Spleen (tissue), 11 donors: ENCODE results near the gene ADARB2. TPM values are rescaled to one million over a fixed set of nuclear protein-coding genes. Genes with fewer than 3 reads are reported as not detected.

ENCODE experiments used
- DNase-seq: peaks from one replicate; pipeline ENCODE4 v3.0.0-alpha.2; 2020
- H3K27ac ChIP-seq, 8 donors: fragments of 200-600 bp; sonication (generic) in 7 of 8; 1 replicate in 4 of 8; 2 replicates in 4 of 8; pipeline versions ENCODE4 v1.5.0 to v1.8.0; 2016 to 2021; ENCODE audit warnings: inconsistent platforms in 4 of 8, mild to moderate bottlenecking in 4 of 8, moderate library complexity in 1 of 8
- H3K27me3 ChIP-seq, 7 donors: fragments of 200-600 bp; sonication (generic) in 6 of 7; replicated peaks in 1 of 7; 1 replicate in 4 of 7; 2 replicates in 3 of 7; pipeline versions ENCODE4 v1.5.0 to v1.8.0; 2016 to 2021; ENCODE audit warnings: inconsistent platforms in 3 of 7, mild to moderate bottlenecking in 1 of 7
- H3K36me3 ChIP-seq, 6 donors: fragments of 200-600 bp; sonication (generic) in 5 of 6; 1 replicate in 4 of 6; 2 replicates in 2 of 6; pipeline versions ENCODE4 v1.5.0 to v1.8.0; 2016 to 2021; ENCODE audit warnings: inconsistent platforms in 2 of 6
- H3K4me1 ChIP-seq, 6 donors: fragments of 200-600 bp; sonication (generic) in 5 of 6; 1 replicate in 3 of 6; 2 replicates in 3 of 6; pipeline versions ENCODE4 v1.5.0 to v1.8.0; 2016 to 2021; ENCODE audit warnings: inconsistent platforms in 3 of 6
- H3K4me3 ChIP-seq, 8 donors: fragments of 200-600 bp; sonication (generic) in 7 of 8; 1 replicate in 4 of 8; 2 replicates in 4 of 8; pipeline versions ENCODE4 v1.5.0 to v1.8.0; 2016 to 2021; ENCODE audit warnings: inconsistent platforms in 4 of 8, mild to moderate bottlenecking in 4 of 8, moderate library complexity in 2 of 8
- H3K9me3 ChIP-seq, 8 donors: fragments of 200-600 bp; sonication (generic) in 7 of 8; 1 replicate in 4 of 8; 2 replicates in 4 of 8; pipeline versions ENCODE4 v1.5.0 to v1.8.0; 2016 to 2021; ENCODE audit warnings: inconsistent platforms in 4 of 8
- CTCF ChIP-seq, 11 experiments: fragments of 200-600 bp in 7 of 11; fragments of 450-650 bp in 4 of 11; sonication (generic) in 4 of 11; IDR thresholded peaks in 8 of 11; conservative IDR thresholded peaks in 3 of 11; 1 replicate in 7 of 11; 2 replicates in 4 of 11; pipeline versions ENCODE4 v1.4.0 to v1.8.0; 2016 to 2021; ENCODE audit warnings: antibody characterized with exemption in 11 of 11, inconsistent platforms in 4 of 11, mild to moderate bottlenecking in 1 of 11
- POLR2A ChIP-seq, 3 donors: fragments of 450-650 bp; IDR thresholded peaks; one replicate each; pipeline ENCODE4 v1.5.1; 2017; ENCODE audit warnings: antibody characterized with exemption in 3 of 3, mild to moderate bottlenecking in 1 of 3
- POLR2AphosphoS5 ChIP-seq, 3 donors: sonication (generic); formaldehyde crosslinking; IDR thresholded peaks; one replicate each; pipeline ENCODE4 v1.5.1; 2017; ENCODE audit warnings: antibody characterized with exemption in 3 of 3
- WGBS, 5 donors: extraction: QIAGEN DNeasy Blood & Tissue Kit in 3 of 5; methylation state at CpG; one replicate each; pipeline versions ENCODE4 v1.1.5 to v1.1.7; 2013 to 2018; 5-methylcytosine and 5-hydroxymethylcytosine counted together
- intact Hi-C: fragments of 100-400 bp; cut with DNase I; formaldehyde crosslinking; loops from one replicate; pipeline ENCODE4 v1.15.0; 2023; ENCODE audit warnings: low total_unique reads
- polyA plus RNA-seq, 3 donors: library from polyadenylated mRNA; stranded (reverse); fragments of 200-250 nt; gene quantifications; one replicate each; pipeline ENCODE4 v1.2.1, GENCODE V29; 2013
- total RNA-seq, 7 donors: library from RNA; depleted of rRNA in 3 of 7; stranded (reverse); fragments of >200 nt in 3 of 7; fragmentation: NEBNext Ultra II Directional in 4 of 7; extraction: Animal tissue kit (Norgen Biotek cat#: 25700) in 4 of 7; gene quantifications; one replicate each; pipeline versions ENCODE4 v1.1.0 to v1.2.1, GENCODE V29; 2016 to 2021
- donor health status: healthy with polysubstance abuse.
- donor health status: DM: no; HTN: no; CAD: no; lungs with moderate emphysema.
- donor health status: DM: no; HTN: no; CAD: no.
- donor health status: Bipolar disorder and iron deficiency.
- donor health status: healthy.
- donor health status: DM: no; HTN: no; CAD: no.
- donor health status: DM: yes; HTN: yes; CAD: no.

Gene ADARB2
- total and polyA plus RNA-seq, 10 donors: 0.05 to 8.1 (median 0.96) TPM

DNA sequence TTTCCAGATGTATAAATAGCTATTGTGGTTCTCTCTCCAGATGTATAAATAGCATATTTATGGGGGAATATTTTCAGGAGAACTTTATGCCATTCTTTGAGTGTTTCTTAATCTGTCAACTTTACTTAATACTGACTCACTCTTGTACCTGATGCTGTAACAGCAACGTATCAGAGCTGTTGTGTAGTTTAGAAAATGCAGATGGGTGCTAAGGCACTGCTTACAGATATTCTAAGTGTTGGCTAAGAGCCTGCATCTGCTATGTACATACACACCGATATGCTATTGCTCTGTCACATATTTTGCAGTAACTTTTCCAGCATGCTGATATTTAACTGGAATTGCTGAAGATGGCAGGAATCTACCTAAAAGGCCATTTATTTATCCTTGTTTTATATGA is 609.2 kb downstream of the ADARB2 start:
- no peak overlapping the region for H3K4me3 ChIP-seq
- peaks cover 0 to 7% (median 3%) of the 10 kb centered on the region in 6 donors for H3K4me1 ChIP-seq
- no peak overlapping the region for H3K27ac ChIP-seq
- no peaks in the 10 kb centered on the region for H3K27me3 ChIP-seq
- 75 to 91% (median 88%) methylated on average over 2 of the region's 2 CpGs for WGBS, 5 donors
- no peak for DNase-seq
- H3K36me3 ChIP-seq: peaks cover 2 to 99% (median 80%) of the 10 kb centered on the region in 6 donors
- intact Hi-C loops: no loop called here
- TF ChIP-seq CTCF (IDR thresholded peaks at IDR 0.05 in 8 of 11, conservative IDR thresholded peaks at IDR 0.05 in 3 of 11): no peak
- TF ChIP-seq POLR2A (IDR thresholded peaks at IDR 0.05): no peak
- TF ChIP-seq POLR2AphosphoS5 (IDR thresholded peaks at IDR 0.05): no peak
- no peaks in the 10 kb centered on the region for H3K9me3 ChIP-seq

DNA sequence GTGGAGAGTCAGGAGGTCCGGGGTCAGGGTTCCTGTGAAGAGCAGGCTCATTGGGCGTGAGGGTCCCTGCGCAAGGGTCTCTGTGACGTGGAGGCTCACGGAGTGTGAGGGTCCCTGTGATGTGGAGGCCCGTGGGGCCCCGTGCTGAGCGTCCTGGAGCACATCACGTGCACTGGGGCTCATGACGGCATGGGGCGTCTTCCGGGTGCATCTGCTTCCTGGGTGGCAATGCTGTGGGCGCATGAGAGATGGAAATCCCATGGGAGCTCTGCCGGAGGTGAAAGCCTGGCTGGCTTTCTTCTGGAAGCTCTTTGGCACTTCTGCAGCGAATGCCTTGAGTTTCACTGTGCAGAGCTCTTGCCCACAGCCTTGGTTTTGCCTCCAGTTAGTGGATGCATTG is 609.7 kb downstream of the ADARB2 start:
- no peak for DNase-seq
- H3K36me3 ChIP-seq: peaks cover 2 to 100% (median 85%) of the 10 kb centered on the region in 6 donors
- 91 to 95% (median 93%) methylated on average over 15 of the region's 15 CpGs for WGBS, 5 donors
- H3K27me3 ChIP-seq: no peaks in the 10 kb centered on the region
- peaks cover 0 to 12% (median 8%) of the 10 kb centered on the region in 6 donors for H3K4me1 ChIP-seq
- no peaks in the 10 kb centered on the region for H3K9me3 ChIP-seq
- TF ChIP-seq POLR2AphosphoS5 (IDR thresholded peaks at IDR 0.05) (peak in 1 of 3 donors; percentile 34), POLR2A (IDR thresholded peaks at IDR 0.05) (no peak)
- H3K27ac ChIP-seq: no peak overlapping the region
- H3K4me3 ChIP-seq: no peak overlapping the region
- intact Hi-C loops: no loop called here
